RPMI7951 (cell line): ENCODE results near the gene NEO1. TPM values are rescaled to one million over a fixed set of nuclear protein-coding genes. Genes with fewer than 3 reads are reported as not detected.

ENCODE experiments used
- DNase-seq: peaks from one replicate; pipeline ENCODE4 v3.0.0-alpha.2; 2012; ENCODE audit warnings: low read depth
- total RNA-seq: library from RNA; depleted of rRNA; stranded (reverse); fragments of >200 nt; shearing (Covaris generic); gene quantifications from 2 replicates; pipeline ENCODE4 v1.2.3, GENCODE V29; 2014; rRNA removed

The NEO1 gene, protein sequence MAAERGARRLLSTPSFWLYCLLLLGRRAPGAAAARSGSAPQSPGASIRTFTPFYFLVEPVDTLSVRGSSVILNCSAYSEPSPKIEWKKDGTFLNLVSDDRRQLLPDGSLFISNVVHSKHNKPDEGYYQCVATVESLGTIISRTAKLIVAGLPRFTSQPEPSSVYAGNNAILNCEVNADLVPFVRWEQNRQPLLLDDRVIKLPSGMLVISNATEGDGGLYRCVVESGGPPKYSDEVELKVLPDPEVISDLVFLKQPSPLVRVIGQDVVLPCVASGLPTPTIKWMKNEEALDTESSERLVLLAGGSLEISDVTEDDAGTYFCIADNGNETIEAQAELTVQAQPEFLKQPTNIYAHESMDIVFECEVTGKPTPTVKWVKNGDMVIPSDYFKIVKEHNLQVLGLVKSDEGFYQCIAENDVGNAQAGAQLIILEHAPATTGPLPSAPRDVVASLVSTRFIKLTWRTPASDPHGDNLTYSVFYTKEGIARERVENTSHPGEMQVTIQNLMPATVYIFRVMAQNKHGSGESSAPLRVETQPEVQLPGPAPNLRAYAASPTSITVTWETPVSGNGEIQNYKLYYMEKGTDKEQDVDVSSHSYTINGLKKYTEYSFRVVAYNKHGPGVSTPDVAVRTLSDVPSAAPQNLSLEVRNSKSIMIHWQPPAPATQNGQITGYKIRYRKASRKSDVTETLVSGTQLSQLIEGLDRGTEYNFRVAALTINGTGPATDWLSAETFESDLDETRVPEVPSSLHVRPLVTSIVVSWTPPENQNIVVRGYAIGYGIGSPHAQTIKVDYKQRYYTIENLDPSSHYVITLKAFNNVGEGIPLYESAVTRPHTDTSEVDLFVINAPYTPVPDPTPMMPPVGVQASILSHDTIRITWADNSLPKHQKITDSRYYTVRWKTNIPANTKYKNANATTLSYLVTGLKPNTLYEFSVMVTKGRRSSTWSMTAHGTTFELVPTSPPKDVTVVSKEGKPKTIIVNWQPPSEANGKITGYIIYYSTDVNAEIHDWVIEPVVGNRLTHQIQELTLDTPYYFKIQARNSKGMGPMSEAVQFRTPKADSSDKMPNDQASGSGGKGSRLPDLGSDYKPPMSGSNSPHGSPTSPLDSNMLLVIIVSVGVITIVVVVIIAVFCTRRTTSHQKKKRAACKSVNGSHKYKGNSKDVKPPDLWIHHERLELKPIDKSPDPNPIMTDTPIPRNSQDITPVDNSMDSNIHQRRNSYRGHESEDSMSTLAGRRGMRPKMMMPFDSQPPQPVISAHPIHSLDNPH (N-terminal part only)
- total RNA-seq, result 4.1 TPM in 2 replicates

DNA sequence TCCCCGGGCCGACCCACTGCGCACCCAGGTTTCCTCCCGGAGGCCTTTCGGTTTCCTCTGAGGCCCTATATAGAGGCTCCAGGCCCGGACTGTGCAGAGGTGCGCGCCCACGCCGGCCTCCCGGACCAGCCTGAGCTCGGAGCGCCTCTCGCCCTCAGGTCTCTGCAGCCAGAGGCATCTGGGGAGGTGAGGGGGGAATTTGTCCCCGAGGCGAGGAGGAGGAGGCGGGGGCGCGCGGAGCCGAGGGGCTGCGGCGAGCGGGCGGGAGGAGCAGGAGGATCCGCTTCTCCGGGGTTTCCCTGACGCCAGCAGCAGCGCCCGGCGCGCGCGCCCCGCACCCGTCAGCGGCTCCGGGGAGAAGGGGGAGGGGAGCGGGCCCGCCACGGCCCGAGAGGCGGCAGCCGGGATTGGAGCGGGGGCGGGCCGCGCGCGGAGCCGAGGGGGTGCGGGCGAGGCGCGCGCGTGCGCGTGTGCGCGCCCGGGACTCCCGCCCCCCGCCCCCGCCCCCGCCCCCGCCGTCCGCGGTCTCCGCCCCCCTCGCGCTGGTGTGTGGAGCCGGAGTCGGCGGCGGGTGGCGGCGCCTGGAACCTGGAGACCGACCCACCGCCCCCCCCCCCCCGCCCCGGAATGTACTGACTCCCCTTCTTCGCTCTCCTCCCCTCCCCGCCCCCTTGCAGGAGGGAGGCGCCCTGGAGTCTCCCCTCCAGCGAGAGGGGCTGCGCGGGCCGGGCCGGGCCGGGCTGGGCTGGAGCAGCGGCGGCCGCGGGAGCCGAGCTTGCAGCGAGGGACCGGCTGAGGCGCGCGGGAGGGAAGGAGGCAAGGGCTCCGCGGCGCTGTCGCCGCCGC lies at the start of gene NEO1:
Gene NEO1, plus strand, starts transcription at position 657 of the 846 bp plus-strand sequence. CDS start 213 bp downstream, outside the sequence.
- DNase-seq, result peak; percentile 69

DNA sequence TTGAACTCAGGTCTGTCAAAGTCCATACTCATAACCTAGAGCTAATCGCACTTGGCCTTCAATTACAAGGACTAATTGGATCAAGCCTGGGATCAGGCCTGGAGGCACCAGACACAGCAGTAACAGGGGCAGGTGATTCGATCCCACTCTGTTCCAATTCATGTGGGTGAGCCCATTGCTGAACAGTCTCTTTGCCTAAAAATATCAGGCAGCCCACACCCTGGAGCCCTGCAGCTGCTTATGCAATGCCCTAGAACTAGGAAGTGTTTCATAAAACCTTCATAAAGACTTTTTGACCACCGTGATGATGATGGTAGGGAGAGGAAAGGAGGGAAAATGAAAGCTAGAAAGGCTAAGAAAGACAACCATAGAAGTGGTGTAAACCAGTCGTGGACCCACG lies 47.8 kb upstream of the NEO1 start:
- DNase-seq, result no peak

DNA sequence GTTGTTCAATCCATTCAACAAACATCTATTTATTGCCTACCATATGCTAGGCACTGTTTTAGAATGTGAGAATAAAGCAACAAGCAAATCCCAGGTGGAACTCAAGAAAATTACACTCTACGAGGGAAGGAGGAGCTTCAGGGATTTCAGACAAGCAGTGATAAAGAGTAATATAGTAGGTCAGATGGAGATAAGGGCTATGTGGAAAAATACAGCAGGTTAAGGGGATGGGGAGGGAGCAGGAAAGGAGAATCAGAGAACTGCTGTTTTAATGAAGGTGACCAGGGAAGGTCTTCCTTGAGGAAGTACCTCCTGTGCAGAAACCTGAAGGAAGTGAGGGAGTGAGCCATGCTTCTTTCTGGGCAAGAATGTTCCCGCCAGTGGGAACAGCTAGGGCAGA lies 47.2 kb upstream of the NEO1 start:
- DNase-seq, result no peak

DNA sequence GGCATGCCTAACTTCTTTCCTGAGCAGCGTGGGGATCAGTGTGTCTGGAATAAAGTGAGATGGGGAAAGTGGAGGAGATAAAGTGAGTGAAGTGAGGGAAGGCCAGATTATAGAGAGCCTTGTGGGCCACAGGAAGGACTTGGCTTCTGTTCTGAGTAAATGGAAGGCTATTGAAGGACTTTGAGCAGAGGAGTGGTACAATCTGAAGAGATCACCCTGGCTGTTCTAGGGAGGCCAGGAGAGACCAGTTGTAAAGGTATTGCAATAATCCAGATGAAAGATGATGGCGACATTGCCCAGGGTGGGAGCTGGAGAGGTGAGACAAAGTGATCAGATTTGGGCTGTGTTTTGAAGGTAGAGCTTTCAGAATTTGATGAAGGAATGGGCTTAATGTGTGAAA lies 46.8 kb upstream of the NEO1 start:
- DNase-seq, result no peak

DNA sequence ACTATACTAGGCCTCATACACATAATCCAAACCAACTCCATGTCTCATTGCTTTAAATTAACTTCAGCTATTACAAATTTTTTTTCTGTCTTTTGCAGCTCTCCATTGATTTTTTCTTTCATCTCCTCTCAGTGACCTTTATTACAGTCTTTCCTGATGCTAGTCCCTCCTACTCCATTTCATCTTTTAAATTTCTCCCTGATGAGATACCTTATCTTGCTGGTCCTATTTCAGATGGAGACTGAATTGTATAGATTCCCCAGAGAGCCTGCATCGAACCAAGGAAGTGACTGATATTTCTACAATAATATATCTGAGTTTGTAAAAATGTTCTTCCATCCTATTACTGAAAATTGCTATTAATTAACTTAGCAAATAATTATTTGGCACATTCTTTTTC lies 45.7 kb upstream of the NEO1 start:
- no peak for DNase-seq

DNA sequence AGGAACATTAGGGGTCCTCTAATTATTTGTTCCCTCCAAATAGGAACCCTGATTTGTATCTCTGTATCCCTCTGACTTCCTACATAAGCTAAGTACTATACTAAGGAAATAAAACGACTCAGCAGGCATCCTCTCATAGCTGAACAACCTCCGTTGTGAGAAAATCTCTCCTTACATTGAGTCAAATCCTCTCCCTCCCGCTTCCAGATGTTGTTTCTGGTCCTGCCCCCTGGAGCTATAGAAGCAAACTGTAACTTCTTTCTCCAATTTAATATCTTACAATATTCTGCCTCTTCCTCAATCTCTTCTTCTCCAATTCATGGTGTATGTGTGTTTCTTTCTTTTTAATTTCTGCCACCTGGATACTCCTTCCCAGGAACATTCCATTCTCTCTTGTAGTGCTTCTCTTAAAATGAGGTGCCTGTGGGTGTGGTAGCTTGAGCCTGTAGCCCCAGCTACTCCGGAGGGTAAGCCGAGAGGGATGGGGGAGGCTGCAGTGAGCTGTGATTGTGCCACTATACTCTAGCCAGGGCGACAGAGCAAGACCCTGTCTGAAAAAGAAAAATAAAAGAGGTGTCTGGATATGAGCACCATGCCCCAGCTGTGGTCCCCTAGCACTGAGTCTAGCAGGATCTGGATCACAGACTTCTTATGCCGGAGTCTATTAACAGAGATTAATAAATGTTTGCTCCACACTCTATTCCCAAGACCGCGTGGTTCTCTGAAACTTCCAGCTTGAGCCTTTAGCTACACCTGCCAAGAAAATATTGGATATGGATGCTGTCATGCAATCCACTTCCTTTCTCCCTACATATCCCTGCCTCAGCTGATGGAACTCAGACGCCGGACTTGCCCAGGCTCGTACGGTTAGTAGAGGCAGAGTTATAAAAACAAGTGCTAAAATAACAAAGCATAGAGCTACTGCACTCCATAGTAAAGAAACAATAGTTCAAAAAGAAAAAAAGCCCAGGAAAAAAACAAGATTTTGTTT lies 42.9 kb upstream of the NEO1 start:
- no peak for DNase-seq

DNA sequence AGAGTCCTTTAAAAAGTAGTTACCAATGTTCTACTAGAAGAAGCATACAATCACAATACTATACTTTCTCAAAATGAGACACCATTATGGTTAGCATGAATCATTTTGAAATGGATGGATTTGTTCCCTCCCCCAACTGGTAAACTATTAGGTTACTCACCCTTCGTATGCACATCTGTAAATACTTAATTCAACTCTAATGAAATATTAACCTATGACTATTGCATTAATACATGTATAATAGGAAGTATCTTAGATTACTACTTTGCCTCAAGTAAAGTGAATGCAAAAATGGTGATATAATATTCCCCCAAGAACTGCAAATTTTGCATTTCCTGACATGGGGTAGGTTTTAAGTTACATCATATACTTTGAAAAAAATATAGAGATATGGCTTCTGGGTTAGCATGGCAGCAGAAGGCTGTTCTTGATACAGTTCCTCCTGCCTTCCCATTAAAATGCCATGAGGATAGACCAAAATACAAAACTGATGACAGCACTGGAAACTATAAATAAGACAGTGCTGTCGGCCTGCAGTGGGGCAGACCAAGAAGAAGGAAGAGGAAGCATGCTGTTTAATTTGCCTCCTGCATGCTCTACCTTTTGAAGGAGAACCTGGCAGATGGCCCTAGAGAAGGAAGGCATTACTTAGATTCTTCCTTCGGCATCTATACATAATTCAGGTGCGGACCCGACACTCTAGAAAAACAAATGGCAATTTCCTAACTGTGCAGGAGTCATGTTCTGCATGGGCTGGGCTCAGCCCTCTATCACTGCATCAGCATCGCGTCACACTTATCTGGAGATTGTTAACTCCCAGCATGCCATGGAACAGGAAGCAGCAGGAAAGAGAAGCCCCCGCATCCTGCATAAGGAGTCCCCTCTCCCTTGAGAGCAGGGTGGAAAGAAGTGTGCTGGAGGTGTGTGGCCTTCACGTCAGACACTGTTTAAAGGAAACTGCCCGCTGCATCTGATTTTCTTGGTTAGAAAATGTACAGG lies 41.8 kb upstream of the NEO1 start:
- no peak for DNase-seq

DNA sequence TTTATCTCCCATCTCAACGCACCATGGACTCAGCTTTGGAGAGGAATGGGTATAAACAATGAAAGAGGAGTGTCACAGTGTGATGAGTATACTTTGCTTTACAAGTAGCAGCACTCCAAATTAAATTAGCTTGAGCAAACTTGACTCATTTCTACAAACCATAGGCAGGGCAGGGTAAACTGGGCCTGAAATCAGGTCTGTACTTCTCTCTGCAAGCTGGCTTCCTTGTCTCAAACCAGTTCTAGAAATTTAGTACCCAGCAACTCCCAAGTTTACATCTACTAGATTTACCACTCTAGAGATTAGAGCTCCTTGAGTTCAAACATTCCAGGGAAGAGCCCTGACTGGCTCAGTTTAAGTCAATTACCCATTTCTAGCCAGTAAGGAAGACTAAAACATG lies 37.4 kb upstream of the NEO1 start:
- no peak for DNase-seq

DNA sequence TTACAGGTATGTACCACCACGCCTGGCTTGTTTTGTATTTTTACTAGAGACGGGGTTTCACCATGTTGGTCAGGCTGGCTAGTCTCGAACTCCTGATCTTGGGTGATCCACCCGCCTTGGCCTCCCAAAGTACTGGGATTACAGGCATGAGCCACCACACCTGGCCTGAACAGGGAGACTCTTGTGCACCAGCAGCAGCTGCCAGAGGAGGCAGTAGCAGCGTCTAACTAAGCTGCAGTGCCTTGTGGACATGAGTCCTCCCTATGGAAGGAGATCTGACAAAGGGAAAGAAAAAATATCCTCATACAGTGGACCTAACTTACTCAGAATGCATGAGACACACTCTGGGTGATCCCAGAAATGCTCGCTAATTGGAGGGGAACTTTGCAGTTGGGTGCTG lies 36.8 kb upstream of the NEO1 start:
- DNase-seq, result no peak

DNA sequence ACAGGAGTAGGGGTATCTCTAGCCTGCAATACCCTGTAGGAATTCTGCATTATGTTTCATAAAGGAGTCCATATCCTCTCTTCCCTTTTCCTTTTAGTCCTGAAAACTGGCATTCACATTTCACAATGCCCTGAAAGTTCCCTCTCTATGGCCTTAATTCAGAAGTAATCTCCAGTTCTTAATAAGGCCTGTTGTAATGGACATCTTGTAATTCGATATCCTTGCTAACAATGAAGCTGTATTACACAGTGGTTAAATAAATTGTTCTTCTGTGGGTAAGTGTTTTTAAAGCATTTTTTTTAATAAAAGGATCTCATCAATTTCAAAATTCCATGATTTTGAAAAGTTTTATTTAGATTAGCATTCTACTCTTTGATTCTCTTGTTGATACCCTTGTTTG lies 34.3 kb upstream of the NEO1 start:
- no peak for DNase-seq

DNA sequence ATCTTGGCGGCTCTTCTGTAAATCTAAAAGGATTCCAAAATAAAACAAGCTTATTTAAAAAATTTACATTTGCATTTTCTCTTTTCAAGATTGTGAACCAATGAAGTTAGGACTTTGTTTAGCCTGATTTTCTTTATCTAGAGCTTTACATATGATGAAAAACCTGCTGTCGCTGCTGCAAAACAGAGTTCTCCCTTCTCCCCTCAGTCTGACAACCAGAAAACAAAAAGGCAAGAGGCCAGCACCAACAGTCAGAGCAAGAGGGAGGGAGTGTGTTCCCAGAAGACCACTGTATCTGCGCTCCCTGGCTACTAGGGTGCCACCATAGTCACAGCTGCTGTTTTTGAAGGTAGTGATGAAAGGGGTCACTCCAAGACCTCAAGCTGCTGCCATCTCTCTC lies 33.1 kb upstream of the NEO1 start:
- no peak for DNase-seq

DNA sequence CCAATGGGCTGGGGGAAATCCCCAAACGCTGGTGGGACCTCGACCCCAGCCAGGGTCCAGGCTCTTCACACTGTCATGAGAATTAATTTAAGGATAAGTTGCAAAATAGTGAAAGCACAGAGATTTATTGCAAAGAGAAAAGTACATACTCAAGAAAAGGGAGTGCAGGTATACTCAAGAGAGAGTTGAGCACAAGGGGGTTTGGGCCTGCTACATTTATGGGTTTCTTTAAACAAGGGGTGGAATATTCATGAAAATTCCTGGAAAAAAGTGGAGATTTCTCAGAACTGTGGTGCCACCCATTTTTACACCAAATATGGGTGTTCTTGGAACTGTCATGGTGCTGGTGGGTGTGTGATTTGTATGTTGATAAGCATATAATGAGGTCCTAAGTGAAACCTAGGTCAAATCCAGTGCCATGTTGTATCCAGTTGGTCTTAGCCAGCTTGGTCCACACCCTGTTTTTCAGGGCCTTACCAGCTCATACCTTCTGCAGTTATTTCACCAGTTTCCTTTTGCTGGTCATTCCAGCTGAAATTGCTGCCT lies 32.6 kb upstream of the NEO1 start:
- no peak for DNase-seq

DNA sequence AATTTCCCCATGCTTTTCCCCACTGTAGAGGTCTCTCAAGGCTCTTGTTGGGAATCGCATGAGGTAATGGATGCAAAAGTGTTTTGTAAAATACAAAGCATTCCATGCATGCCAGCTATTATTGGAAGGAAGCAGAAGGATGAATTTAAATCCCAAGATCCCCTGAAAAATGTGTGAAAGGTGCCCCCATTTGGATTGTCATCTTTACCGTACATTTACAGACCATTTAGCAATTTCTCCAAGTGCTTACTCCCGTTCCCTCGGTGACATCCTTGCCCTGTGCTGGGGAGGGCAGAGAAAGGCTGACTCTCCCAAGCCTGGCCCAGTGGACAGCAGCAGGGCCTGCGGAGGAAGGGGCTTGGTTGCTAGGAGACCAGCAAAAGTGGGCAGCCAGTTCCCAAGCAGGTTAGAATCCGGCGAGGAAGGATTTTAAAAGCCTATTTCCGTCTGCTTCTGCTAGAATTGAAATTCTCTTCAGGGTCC lies 31.1 kb upstream of the NEO1 start:
- DNase-seq, result no peak

DNA sequence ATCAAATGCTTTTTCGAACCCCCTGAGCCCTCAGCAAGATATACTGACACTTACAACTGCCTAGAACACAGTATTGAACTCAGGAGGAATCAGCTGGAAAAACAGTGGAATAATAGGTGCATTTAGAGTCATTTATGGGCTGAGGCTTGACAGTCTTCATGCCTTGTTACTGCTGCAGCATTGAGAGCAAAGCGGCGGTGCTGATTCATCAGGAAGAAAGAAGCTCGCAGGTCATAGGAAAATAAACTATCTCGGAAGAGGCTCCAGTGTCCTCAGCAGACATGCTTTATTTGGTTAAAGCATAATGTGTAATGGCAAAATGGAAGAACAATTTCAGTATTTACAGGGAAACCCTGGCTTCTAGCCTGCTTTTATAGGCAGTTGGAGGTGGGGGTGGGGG lies 30.1 kb upstream of the NEO1 start:
- DNase-seq, result no peak

DNA sequence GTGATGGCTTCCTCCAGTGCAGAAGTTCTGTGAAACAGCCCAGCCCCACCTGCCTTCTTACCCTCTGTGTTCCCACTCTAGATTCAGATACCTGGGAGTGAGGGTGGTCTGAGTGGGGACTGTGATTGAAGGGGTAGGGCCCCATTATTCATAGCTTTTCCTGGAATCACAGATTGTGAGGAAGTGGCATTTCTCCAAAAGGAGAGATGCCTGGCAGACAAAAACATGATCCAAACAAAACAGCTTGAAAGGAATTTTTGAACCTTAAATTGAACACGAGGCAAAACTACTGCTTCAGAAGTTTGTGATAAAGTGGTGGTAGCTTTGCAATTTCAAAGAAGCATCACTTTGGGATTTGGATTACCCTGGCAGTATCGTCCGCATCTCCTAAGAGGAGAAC lies 29.2 kb upstream of the NEO1 start:
- DNase-seq, result no peak

DNA sequence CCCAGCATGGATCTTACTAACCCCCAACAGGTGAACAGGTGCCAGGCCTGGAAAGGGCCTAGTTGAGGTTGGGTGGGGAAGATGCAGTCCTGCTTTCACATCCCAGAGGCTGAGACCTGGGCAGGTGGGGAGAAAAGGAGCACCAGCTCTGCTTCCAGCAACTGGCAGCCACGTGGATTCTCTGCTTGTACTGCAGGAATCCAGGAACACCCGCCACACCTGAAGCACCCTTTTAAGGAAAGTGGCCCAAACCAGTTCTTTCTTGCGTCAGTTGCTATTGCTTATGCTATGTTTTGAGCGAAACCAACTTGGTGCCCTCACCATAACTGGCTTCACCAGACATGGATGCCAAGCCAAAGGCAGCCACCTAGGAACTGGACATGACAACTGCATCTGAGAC lies 28.1 kb upstream of the NEO1 start:
- DNase-seq, result no peak

DNA sequence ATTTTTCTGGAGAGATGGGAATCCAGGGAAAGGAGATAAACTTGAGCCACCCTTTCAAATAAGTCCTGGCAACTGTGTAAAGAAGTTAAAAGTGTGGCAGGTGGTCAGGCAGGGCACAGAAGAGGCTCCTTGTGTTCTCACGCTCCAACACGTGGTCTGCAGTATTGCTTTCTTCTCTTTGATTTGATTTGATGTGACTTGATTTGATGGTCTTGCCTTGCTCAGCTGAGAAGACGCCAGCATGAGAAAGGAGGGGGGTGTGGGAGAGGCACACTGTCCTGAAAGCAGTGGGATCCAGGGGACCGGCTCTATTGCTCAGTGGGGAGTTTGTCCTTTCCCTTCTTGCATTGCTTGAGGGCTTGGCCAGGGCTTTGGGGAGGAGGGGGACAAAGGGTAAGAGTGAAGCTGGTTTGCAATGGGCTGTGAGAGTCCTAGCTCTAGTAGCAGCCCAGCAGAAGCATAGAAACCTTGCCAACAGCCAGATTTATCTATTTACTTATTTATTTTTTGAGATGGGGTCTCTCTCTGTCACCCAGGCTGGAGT lies 25.7 kb upstream of the NEO1 start:
- DNase-seq, result no peak

DNA sequence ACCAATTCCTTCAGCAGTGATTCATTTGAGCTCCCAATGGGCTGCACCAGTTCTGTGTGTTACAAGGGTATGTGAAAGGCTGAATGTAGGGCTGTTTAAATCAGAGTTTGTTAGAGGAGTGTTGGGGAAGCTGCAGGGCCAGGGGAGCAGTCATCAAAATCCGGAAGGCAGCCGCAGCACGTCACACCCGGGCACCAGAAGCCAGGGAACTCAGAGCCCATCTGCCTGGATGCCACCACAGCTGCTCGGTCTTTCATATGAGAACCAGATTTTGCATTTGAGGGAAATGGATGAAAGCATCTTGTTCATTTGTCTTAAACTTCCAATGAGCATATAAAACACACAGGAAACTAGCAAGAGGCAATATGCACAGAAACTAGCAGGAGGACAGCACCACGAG lies 24.2 kb upstream of the NEO1 start:
- DNase-seq, result no peak
